Type B pancreatic cell (in vitro differentiated cells): ENCODE measurements around the gene SRC. TPM values are rescaled to one million over a fixed set of nuclear protein-coding genes. Genes with fewer than 3 reads are reported as not detected.
A peak's percentile ranks its signal among the peaks of the same experiment; 100 is the strongest.

Experiments
- DNase-seq: peaks from one replicate; pipeline ENCODE4 v3.0.0; 2021; ENCODE audit warnings: mixed read lengths; ENCODE audit not compliant: unreplicated experiment; ENCODE audit errors: extremely low spot score
- H3K27ac Mint-ChIP-seq: 2 replicates; pipeline ENCODE4 v1.8.0; 2021; ENCODE audit warnings: mild to moderate bottlenecking, mixed read lengths
- H3K27me3 Mint-ChIP-seq: 2 replicates; pipeline ENCODE4 v1.8.0; 2021; ENCODE audit warnings: mixed read lengths
- H3K36me3 Mint-ChIP-seq: 2 replicates; pipeline ENCODE4 v1.8.0; 2021; ENCODE audit warnings: mixed read lengths
- H3K4me1 Mint-ChIP-seq: one replicate; pipeline ENCODE4 v1.8.0; 2021; ENCODE audit warnings: mixed read lengths; ENCODE audit not compliant: unreplicated experiment
- H3K4me3 Mint-ChIP-seq: 2 replicates; pipeline ENCODE4 v1.8.0; 2021; ENCODE audit warnings: mild to moderate bottlenecking, mixed read lengths
- H3K9me3 Mint-ChIP-seq: 2 replicates; pipeline ENCODE4 v1.8.0; 2021; ENCODE audit warnings: mixed read lengths
- total RNA-seq: library from RNA; stranded (reverse); gene quantifications from 2 replicates; pipeline ENCODE4 v1.2.1, GENCODE V29; 2021; ENCODE audit warnings: low replicate concordance
- TF ChIP-seq, protein P1 (sequence below): fragments of 200-600 bp; sonication (generic); conservative IDR thresholded peaks from 2 replicates; pipeline ENCODE4 v1.5.0; 2021; ENCODE audit warnings: antibody characterized with exemption, mild to moderate bottlenecking

The SRC gene
- total RNA-seq, 1 donor from 2014 or later = 56.0 TPM

- H3K27me3 Mint-ChIP-seq = no peaks in the 10 kb centered on the region
- peaks cover 30% of the 10 kb centered on the region for H3K36me3 Mint-ChIP-seq
- peaks cover 29% of the 10 kb centered on the region for H3K4me1 Mint-ChIP-seq
- no peaks in the 10 kb centered on the region for H3K9me3 Mint-ChIP-seq
- no peak for DNase-seq
- peak overlapping the region; percentile 71 for H3K27ac Mint-ChIP-seq
- no peak overlapping the region for H3K4me3 Mint-ChIP-seq
- TF ChIP-seq, protein P1, sequence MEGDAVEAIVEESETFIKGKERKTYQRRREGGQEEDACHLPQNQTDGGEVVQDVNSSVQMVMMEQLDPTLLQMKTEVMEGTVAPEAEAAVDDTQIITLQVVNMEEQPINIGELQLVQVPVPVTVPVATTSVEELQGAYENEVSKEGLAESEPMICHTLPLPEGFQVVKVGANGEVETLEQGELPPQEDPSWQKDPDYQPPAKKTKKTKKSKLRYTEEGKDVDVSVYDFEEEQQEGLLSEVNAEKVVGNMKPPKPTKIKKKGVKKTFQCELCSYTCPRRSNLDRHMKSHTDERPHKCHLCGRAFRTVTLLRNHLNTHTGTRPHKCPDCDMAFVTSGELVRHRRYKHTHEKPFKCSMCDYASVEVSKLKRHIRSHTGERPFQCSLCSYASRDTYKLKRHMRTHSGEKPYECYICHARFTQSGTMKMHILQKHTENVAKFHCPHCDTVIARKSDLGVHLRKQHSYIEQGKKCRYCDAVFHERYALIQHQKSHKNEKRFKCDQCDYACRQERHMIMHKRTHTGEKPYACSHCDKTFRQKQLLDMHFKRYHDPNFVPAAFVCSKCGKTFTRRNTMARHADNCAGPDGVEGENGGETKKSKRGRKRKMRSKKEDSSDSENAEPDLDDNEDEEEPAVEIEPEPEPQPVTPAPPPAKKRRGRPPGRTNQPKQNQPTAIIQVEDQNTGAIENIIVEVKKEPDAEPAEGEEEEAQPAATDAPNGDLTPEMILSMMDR = no peak
Observed at GRCh38 chr20:37315021-37315451, 30.9 kb upstream of the SRC start.

DNA sequence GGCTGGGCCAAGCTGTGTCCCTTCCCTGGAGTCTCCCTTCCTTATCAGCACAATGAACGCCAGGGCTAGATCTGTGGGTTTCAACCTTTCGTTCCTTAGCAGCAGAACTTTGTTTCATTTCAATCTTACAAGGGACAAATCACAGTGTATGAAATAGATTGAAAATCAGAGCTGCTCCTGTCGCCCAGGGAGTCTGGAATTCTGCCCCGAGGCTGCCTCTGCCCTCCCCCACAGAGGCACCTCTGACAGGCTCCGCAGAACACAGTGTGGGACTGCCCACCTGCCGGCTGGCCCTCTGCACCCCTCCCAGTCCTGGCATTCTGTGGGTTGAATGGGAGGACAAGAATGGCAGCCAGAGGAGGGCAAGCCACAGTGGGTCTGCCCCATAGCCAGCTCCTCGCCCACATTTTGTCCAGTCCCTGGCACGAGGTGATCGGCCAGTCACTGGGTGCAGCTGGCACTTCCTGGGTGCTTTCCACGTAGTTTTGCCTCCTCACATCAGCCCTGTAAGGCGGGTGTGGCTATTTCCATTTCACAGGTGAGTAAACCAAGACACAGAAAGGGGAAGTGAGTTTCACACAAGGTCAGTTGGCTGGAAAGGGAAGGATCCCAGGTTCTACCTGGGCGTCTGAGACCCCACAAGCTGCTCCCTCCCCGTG is 30.4 kb upstream of the SRC start:
- Mint-ChIP-seq H3K9me3 (no peaks in the 10 kb centered on the region), H3K4me3 (no peak overlapping the region), H3K27me3 (no peaks in the 10 kb centered on the region), H3K4me1 (peaks cover 24% of the 10 kb centered on the region), H3K27ac (peak overlapping the region; percentile 71), H3K36me3 (peaks cover 26% of the 10 kb centered on the region)
- TF ChIP-seq, protein P1 = no peak
- DNase-seq = no peak

DNA sequence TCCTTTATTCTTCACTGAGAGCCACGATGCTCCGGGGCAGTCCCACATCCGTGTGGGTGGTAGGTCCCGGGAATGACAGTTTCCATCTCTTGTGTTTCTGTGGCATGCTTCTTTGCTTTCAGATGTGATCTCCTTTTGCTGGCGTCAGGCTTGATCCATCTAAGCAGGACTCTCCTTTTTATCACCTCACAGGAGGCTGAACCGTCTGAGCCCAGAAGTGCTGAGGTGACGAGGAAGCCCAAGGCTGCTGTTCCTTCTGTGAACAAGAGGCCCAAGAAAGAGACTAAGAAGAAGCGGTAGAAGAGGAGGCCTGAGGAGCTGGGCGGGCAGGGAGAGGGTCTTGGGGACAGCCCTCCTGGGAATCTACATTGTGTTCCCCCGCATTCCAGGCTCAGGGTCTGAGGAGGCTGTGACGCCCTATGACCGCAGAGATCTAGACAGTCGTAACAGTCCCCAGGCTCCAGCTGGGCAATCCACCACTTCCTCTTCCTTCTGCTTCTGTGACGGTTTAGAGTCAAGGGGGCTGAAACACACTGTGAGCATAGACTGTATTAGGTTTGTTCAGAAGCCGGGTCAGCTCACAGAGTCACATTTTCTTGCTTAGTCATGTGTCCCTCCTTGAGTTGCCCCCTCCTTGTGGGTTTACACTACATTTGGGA is 29.7 kb upstream of the SRC start:
- DNase-seq = no peak
- Mint-ChIP-seq H3K4me3 (no peak overlapping the region), H3K36me3 (peaks cover 21% of the 10 kb centered on the region), H3K27me3 (no peaks in the 10 kb centered on the region), H3K27ac (peak overlapping the region; percentile 66), H3K4me1 (peaks cover 23% of the 10 kb centered on the region), H3K9me3 (no peaks in the 10 kb centered on the region)
- TF ChIP-seq, protein P1 = no peak

DNA sequence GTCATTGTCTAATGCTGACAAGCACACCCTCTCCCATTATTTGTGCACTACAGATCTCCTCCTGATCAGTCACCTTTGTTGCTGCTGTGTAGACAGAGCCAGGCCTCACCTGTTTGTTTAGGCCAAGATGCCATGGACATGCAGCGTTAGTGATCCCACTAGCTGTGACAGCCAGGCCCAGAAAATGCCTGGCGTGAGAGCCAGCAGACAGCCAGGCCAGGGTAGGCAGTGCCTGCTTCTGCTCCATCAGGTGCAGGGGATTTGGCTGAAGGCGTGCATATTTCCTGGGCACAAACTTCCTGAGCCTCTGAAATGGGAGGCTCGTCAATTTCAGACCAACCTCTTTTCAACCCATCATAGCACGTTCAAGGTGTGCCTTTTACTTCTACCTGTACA is 29.2 kb upstream of the SRC start:
- Mint-ChIP-seq H3K9me3 (no peaks in the 10 kb centered on the region), H3K4me1 (peaks cover 22% of the 10 kb centered on the region), H3K27me3 (no peaks in the 10 kb centered on the region), H3K27ac (peak overlapping the region; percentile 66), H3K36me3 (peaks cover 20% of the 10 kb centered on the region), H3K4me3 (no peak overlapping the region)
- TF ChIP-seq, protein P1 = no peak
- DNase-seq = no peak

GRCh38 chr20:37317316-37317715 is 28.6 kb upstream of the SRC start:
- Mint-ChIP-seq H3K4me1 (peaks cover 18% of the 10 kb centered on the region), H3K9me3 (no peaks in the 10 kb centered on the region), H3K36me3 (peaks cover 16% of the 10 kb centered on the region), H3K27me3 (no peaks in the 10 kb centered on the region), H3K27ac (no peak overlapping the region), H3K4me3 (no peak overlapping the region)
- DNase-seq = no peak
- TF ChIP-seq, protein P1 = no peak
